Adrenal gland (tissue), 12 donors: ENCODE results near the gene NPRL2. TPM values are rescaled to one million over a fixed set of nuclear protein-coding genes. Genes with fewer than 3 reads are reported as not detected.
A peak's percentile ranks its signal among the peaks of the same experiment; 100 is the strongest.

Experiments
- DNase-seq, 7 donors: peaks; one replicate each; pipeline ENCODE4 v3.0.0-alpha.2; 2019 to 2020
- H3K27ac ChIP-seq, 5 donors: fragments of 200-600 bp; sonication (generic) in 4 of 5; 1 replicate in 3 of 5; 2 replicates in 2 of 5; pipeline versions ENCODE4 v1.5.1 to v1.8.0; 2016 to 2020; ENCODE audit warnings: mild to moderate bottlenecking in 1 of 5
- H3K27me3 ChIP-seq: fragments of 200-600 bp; 2 replicates; pipeline ENCODE4 v1.8.0; 2021
- H3K36me3 ChIP-seq, 2 donors: fragments of 200-600 bp; replicated peaks in 1 of 2; 1 replicate in 1 of 2; 2 replicates in 1 of 2; pipeline versions ENCODE4 v1.5.1 to v1.8.0; 2018 to 2022
- H3K4me1 ChIP-seq, 2 donors: fragments of 200-600 bp; replicated peaks in 1 of 2; 1 replicate in 1 of 2; 2 replicates in 1 of 2; pipeline versions ENCODE4 v1.5.1 to v1.8.0; 2018 to 2021
- H3K4me3 ChIP-seq, 4 donors: fragments of 200-600 bp; sonication (generic) in 3 of 4; one replicate each; pipeline ENCODE4 v1.5.1; 2016 to 2018
- H3K9me3 ChIP-seq, 3 donors: fragments of 200-600 bp; sonication (generic) in 1 of 3; replicated peaks in 1 of 3; 1 replicate in 2 of 3; 2 replicates in 1 of 3; pipeline versions ENCODE4 v1.5.1 to v1.8.0; 2016 to 2021
- POLR2A ChIP-seq, 2 donors: fragments of 450-650 bp; IDR thresholded peaks; one replicate each; pipeline ENCODE4 v1.6.1; 2017; ENCODE audit warnings: antibody characterized with exemption in 2 of 2, mild to moderate bottlenecking in 2 of 2, moderate library complexity in 1 of 2
- WGBS, 4 donors: extraction: QIAGEN DNeasy Blood & Tissue Kit in 2 of 4; methylation state at CpG; one replicate each; pipeline versions ENCODE4 v1.1.5 to v1.1.7; 2013 to 2017; 5-methylcytosine and 5-hydroxymethylcytosine counted together
- intact Hi-C, 2 donors: fragments of 100-400 bp; cut with DNase I; formaldehyde crosslinking; loops; one replicate each; pipeline versions ENCODE4 v1.14.1 to v1.15.0; 2022 to 2023
- polyA plus RNA-seq, 3 donors: library from polyadenylated mRNA; stranded (reverse); fragments of 200-250 nt in 2 of 3; fragments of 350-450 nt in 1 of 3; fragmentation: Illumina TruSeq in 1 of 3; extraction: RNeasy Lipid Tissue Mini Kit (QIAGEN cat#74804) in 1 of 3; gene quantifications; one replicate each; pipeline ENCODE4 v1.2.3, GENCODE V29; 2013 to 2014
- total RNA-seq, 9 donors: library from RNA; depleted of rRNA in 4 of 9; stranded (reverse); fragments of >200 nt in 4 of 9; fragments of 120-200 nt in 1 of 9; fragmentation: NEBNext Ultra II Directional in 1 of 9; extraction: Animal tissue kit (Norgen Biotek cat#: 25700) in 1 of 9; gene quantifications; one replicate each; pipeline versions ENCODE4 v1.1.0 to v1.2.4, GENCODE V29; 2013 to 2023
- TF ChIP-seq, protein P1 (sequence below), 6 experiments: fragments of 450-650 bp in 4 of 6; fragments of 200-600 bp in 2 of 6; sonication (generic) in 1 of 6; IDR thresholded peaks; 1 replicate in 5 of 6; 2 replicates in 1 of 6; pipeline versions ENCODE4 v1.5.1 to v1.8.0; 2016 to 2021; ENCODE audit warnings: antibody characterized with exemption in 6 of 6, mild to moderate bottlenecking in 2 of 6, moderate library complexity in 1 of 6
- donor health status: healthy with polysubstance abuse.
- donor health status: Bipolar disorder and iron deficiency.
- donor health status: DM: yes; HTN: yes; CAD: no.
- donor health status: DM: no; HTN: no; CAD: no.
- donor health status: DM: no; HTN: no; CAD: no.
- donor health status: DM: yes; HTN: yes; CAD: no.

Gene NPRL2
- total and polyA plus RNA-seq, 12 donors: 16.9 to 57.9 (median 26.3) TPM

DNA sequence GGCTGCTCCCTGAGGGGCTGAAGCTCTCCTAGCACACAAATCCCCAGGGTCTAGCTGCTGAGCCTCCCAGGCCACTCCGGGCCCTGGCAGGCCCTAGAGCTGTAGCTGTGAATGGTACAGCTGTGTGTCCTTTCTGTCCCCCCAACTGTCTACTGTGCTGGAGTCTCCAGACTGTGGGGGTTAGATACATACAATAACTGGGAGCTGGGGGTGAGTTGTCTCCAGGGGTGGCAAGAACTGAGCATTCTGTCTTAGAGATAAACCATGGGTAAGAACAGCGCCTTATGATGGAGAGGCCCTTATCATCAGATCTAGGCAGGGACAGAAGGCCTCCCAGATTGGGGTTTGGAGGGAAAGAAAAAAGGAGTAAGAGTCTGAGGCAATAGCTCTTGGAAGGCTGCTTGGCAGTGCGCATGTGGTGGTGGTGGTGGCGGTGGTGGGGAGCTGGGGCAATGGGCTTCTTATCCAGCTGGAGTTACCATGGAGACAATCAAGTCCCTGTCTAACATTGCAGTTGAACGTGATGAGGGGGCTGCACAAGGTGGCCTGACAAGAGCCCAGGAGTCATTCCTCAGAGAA, 3.7 kb upstream of the NPRL2 start:
- no peak for DNase-seq
- TF ChIP-seq POLR2A (IDR thresholded peaks at IDR 0.05): no peak
- TF ChIP-seq, protein P1, sequence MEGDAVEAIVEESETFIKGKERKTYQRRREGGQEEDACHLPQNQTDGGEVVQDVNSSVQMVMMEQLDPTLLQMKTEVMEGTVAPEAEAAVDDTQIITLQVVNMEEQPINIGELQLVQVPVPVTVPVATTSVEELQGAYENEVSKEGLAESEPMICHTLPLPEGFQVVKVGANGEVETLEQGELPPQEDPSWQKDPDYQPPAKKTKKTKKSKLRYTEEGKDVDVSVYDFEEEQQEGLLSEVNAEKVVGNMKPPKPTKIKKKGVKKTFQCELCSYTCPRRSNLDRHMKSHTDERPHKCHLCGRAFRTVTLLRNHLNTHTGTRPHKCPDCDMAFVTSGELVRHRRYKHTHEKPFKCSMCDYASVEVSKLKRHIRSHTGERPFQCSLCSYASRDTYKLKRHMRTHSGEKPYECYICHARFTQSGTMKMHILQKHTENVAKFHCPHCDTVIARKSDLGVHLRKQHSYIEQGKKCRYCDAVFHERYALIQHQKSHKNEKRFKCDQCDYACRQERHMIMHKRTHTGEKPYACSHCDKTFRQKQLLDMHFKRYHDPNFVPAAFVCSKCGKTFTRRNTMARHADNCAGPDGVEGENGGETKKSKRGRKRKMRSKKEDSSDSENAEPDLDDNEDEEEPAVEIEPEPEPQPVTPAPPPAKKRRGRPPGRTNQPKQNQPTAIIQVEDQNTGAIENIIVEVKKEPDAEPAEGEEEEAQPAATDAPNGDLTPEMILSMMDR (IDR thresholded peaks at IDR 0.05): no peak
- Histone ChIP-seq H3K27ac (no peak overlapping the region), H3K27me3 (no peaks in the 10 kb centered on the region), H3K36me3 (peaks cover 0 to 29% of the 10 kb centered on the region in 2 donors), H3K4me3 (no peak overlapping the region), H3K4me1 (peaks cover 51 to 60% of the 10 kb centered on the region in 2 donors), H3K9me3 (no peaks in the 10 kb centered on the region)
- intact Hi-C loops: no loop called here
- WGBS, 4 donors: 72 to 83% (median 79%) methylated on average over 4 to 5 of the region's 5 CpGs

DNA sequence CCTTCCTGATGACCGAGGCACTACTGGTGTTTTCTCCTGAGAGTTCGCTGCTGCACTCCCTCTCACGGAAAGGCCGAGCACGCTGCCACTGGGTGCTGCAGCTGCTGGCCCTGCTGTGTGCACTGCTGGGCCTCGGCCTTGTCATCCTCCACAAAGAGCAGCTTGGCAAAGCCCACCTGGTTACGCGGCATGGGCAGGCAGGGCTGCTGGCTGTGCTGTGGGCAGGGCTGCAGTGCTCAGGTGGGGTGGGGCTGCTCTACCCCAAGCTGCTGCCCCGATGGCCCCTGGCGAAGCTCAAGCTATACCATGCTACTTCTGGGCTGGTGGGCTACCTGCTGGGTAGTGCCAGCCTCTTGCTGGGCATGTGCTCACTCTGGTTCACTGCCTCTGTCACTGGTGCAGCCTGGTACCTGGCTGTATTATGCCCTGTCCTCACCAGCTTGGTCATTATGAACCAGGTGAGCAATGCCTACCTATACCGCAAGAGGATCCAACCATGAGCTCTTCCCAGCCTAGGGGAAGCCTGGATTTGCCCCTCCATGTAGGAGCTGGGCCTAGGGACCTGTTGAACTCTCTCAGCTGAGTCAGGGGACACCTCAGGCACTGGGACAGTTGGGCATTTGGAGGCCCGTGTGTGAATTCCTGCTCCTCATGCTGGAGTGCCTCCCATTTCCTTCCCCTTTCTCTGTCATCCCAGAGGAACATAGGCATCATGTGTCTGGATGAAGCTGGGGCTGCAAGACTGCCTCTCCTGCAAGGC, 2.9 kb upstream of the NPRL2 start:
- Histone ChIP-seq H3K4me1 (peaks cover 46 to 60% of the 10 kb centered on the region in 2 donors), H3K4me3 (no peak overlapping the region), H3K36me3 (peaks cover 0 to 34% of the 10 kb centered on the region in 2 donors), H3K27me3 (no peaks in the 10 kb centered on the region), H3K9me3 (no peaks in the 10 kb centered on the region), H3K27ac (no peak overlapping the region)
- TF ChIP-seq POLR2A (IDR thresholded peaks at IDR 0.05): no peak
- TF ChIP-seq, protein P1 (IDR thresholded peaks at IDR 0.05): no peak
- WGBS, 4 donors: 77 to 93% (median 82%) methylated on average over 5 to 12 of the region's 12 CpGs
- DNase-seq: no peak
- intact Hi-C loops: no loop called here

DNA sequence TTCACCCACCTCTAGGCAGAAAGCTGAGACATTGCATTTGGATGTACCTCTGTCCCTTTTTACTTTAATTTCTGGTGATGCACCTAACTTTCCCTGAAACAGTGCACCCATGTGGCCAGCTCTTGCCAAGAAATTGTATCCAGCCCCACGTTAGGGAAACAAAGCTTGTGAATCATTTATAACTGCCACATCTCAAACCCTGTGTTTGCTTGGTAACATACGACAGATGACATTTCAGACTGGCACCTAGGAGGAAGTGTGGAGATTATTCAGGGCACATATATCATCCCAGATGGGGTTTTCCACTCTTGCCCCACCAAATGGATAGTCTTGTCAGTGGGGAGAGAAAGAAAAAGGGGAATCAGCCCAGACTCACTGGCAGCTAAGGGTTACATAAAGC, 2.2 kb upstream of the NPRL2 start:
- WGBS, 4 donors: 27 to 47% (median 33%) methylated on average over 2 of the region's 2 CpGs
- Histone ChIP-seq H3K4me1 (peaks cover 39 to 53% of the 10 kb centered on the region in 2 donors), H3K4me3 (no peak overlapping the region), H3K27ac (no peak overlapping the region), H3K9me3 (no peaks in the 10 kb centered on the region), H3K27me3 (no peaks in the 10 kb centered on the region), H3K36me3 (peaks cover 0 to 41% of the 10 kb centered on the region in 2 donors)
- DNase-seq: no peak
- TF ChIP-seq, protein P1 (IDR thresholded peaks at IDR 0.05): no peak
- TF ChIP-seq POLR2A (IDR thresholded peaks at IDR 0.05): no peak
- intact Hi-C loops: no loop called here

DNA sequence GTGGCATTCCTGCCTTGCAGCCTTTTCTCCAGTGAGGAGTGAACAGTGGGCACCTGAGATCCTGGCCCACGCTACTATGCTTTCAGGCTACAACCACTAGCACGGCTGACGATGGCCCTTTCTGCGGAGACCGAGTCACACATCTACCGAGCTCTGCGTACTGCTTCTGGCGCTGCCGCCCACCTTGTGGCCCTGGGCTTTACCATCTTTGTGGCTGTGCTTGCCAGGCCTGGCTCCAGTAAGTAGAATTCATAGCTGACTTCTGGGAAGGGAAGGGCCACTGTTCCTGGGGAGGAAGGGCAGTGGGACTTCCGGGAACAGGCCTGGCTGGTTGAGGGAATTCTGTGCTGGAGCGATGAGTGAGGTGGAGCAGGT, 735 bp upstream of the NPRL2 start:
- TF ChIP-seq POLR2A (IDR thresholded peaks at IDR 0.05): no peak
- TF ChIP-seq, protein P1 (IDR thresholded peaks at IDR 0.05): no peak
- H3K36me3 ChIP-seq: peaks cover 0 to 46% of the 10 kb centered on the region in 2 donors
- intact Hi-C loops: no loop called here
- no peaks in the 10 kb centered on the region for H3K9me3 ChIP-seq
- H3K27me3 ChIP-seq: no peaks in the 10 kb centered on the region
- H3K4me3 ChIP-seq: peak overlapping the region in 2 of 4 donors; percentile 47 to 96
- 18 to 63% (median 40%) methylated on average over 5 to 11 of the region's 11 CpGs for WGBS, 4 donors
- peak overlapping the region in 3 of 5 donors; percentile 55 to 99 (median 93) for H3K27ac ChIP-seq
- no peak for DNase-seq
- peaks cover 25 to 38% of the 10 kb centered on the region in 2 donors for H3K4me1 ChIP-seq
